ENCODE measurements around the gene HOXB9.

GRCh38 chr17:48630009-48630924, 4.1 kb upstream of the HOXB9 start:
- TF ChIP-seq CTCF (IDR thresholded peaks at IDR 0.05; ENCODE audit: low read depth, low read length, poor library complexity, severe bottlenecking) = no peak
- TF ChIP-seq EZH2phosphoT487 (IDR thresholded peaks at IDR 0.05; ENCODE audit: borderline replicate concordance, low read length) = no peak
